ENCODE data around the gene WDR20. TPM values are rescaled to one million over a fixed set of nuclear protein-coding genes. Genes with fewer than 3 reads are reported as not detected.

Gene WDR20
- total and polyA plus RNA-seq, 2 donors (not counting 3 experiments of a cell fraction or from before 2014, with no cell fraction given) = 12.2 to 22.4 TPM

DNA sequence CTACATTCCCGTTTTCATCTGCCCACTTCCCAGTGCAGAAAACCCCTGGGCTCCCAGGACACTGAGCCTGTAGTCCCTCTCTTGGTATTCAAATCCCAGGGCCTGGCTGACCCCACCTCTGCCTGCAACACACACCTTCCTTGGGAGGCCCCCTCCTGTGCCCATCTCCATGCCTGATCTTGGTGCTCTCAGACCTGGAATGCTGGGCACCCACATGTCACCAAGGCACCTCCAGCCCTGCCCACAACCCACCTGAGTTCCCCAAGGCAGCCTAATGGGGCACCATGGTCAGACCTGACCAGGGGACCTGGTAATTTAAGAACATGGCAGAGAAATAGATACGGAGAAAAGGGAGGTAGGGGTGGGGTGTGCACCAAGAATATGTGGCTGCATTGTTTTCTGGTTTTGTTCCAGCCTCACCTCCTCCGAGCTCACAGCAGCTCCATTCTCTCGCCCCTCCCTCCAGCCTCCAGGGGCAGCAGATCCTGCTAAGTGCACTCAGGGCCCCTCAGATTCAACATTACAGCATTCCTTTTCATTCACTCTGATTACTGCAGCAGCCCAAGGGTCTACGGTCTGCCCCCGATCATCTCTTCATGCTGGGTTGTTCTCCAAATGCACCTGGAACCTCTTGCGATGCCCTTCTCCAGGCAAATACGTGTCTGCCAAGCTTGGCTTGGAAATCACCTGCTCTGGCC, 43.7 kb upstream of the WDR20 start:
- no peaks in the 10 kb centered on the region for H3K36me3 ChIP-seq (ENCODE audit: control insufficient read depth in 2 of 2, extremely low read depth in 1 of 2, insufficient read depth in 2 of 2, low read length in 2 of 2)
- FAIRE-seq (no peak), DNase-seq (ENCODE audit: low read depth, low spot score) (no peak)
- ChIA-PET POLR2A (interaction anchor here (1.5 kb wide), 1 partner anchor 33 kb away, joined by 3 read pairs; no protein-coding TSS in a partner anchor), CTCF (interaction anchor here (0.5 to 5.0 kb wide), 24 partner anchors 8 to 388 kb away, joined by 3 to 87 read pairs (median 4); no protein-coding TSS in a partner anchor)
- H3K4me2 ChIP-seq (ENCODE audit: insufficient read depth, low read length) = no peak overlapping the region
- no TSS peak for BruUV-seq (replicated peaks)
- H3K9me3 ChIP-seq (replicated peaks; ENCODE audit: control insufficient read depth, insufficient read depth, low read length) = no peaks in the 10 kb centered on the region
- TF ChIP-seq EZH2 (IDR thresholded peaks at IDR 0.05; ENCODE audit: borderline replicate concordance, low read depth, low read length, severe bottlenecking) = no peak
- TF ChIP-seq, protein P1, sequence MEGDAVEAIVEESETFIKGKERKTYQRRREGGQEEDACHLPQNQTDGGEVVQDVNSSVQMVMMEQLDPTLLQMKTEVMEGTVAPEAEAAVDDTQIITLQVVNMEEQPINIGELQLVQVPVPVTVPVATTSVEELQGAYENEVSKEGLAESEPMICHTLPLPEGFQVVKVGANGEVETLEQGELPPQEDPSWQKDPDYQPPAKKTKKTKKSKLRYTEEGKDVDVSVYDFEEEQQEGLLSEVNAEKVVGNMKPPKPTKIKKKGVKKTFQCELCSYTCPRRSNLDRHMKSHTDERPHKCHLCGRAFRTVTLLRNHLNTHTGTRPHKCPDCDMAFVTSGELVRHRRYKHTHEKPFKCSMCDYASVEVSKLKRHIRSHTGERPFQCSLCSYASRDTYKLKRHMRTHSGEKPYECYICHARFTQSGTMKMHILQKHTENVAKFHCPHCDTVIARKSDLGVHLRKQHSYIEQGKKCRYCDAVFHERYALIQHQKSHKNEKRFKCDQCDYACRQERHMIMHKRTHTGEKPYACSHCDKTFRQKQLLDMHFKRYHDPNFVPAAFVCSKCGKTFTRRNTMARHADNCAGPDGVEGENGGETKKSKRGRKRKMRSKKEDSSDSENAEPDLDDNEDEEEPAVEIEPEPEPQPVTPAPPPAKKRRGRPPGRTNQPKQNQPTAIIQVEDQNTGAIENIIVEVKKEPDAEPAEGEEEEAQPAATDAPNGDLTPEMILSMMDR (IDR thresholded peaks at IDR 0.05; ENCODE audit: extremely low read depth in 1 of 2, insufficient read depth in 1 of 2, low read depth in 1 of 2, low read length in 2 of 2) = no peak
- no peak for TF ChIP-seq POLR2A (IDR thresholded peaks at IDR 0.05; ENCODE audit: low read depth, low read length)
- no peak for TF ChIP-seq MYC (IDR thresholded peaks at IDR 0.05; ENCODE audit: low read depth, low read length)
- TF ChIP-seq GATA2 (IDR thresholded peaks at IDR 0.05; ENCODE audit: insufficient read depth, insufficient read length, low read depth, low read length) = no peak
- TF ChIP-seq JUN (IDR thresholded peaks at IDR 0.05; ENCODE audit: borderline replicate concordance, insufficient read depth, insufficient read length, low read depth) = no peak
- TF ChIP-seq, protein P2, sequence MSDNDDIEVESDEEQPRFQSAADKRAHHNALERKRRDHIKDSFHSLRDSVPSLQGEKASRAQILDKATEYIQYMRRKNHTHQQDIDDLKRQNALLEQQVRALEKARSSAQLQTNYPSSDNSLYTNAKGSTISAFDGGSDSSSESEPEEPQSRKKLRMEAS (IDR thresholded peaks at IDR 0.05; ENCODE audit: insufficient read depth, insufficient read length) = no peak
- TF ChIP-seq FOS (IDR thresholded peaks at IDR 0.05; ENCODE audit: borderline replicate concordance, insufficient read depth, low read length) = no peak
- TF ChIP-seq POLR2AphosphoS5 (IDR thresholded peaks at IDR 0.05; ENCODE audit: insufficient read depth, low read depth, low read length) = no peak
- dilution Hi-C loops (cut with MboI; ENCODE audit: extremely low pct_ligation_motif_present, low sequenced_read_pairs) (no loop called here), intact Hi-C loops (cut with micrococcal nuclease) (loop anchor here (1.0 to 10.0 kb wide), 6 partner anchors 9 to 391 kb away; partner anchors contain the start of gene HSP90AA1)
- no peak overlapping the region for H3K4me3 ChIP-seq (replicated peaks in 1 of 3; ENCODE audit: insufficient read depth in 1 of 3, low read depth in 1 of 3, low read length in 3 of 3)
- no peaks in the 10 kb centered on the region for H3K27me3 ChIP-seq (ENCODE audit: control insufficient read depth in 2 of 2, insufficient read depth in 2 of 2, low read length in 2 of 2)
- H4K20me1 ChIP-seq (replicated peaks; ENCODE audit: control insufficient read depth, extremely low read depth, insufficient read depth, low read length) = no peaks in the 10 kb centered on the region
- H3K27ac ChIP-seq (ENCODE audit: insufficient read depth, low read depth, low read length) = no peak overlapping the region
- H3K9me1 ChIP-seq (replicated peaks; ENCODE audit: control insufficient read depth, extremely low read depth, insufficient read depth, low read length) = no peaks in the 10 kb centered on the region
- no peak overlapping the region for H3K9ac ChIP-seq (replicated peaks; ENCODE audit: extremely low read depth, insufficient read depth, low read length)
- peak overlapping the region; percentile 23 for H2AFZ ChIP-seq (ENCODE audit: low read depth, low read length)
- H3K4me1 ChIP-seq (ENCODE audit: control insufficient read depth, extremely low read depth, insufficient read depth, low read length) = no peaks in the 10 kb centered on the region
- H3K79me2 ChIP-seq (ENCODE audit: control insufficient read depth, insufficient read depth, low read length) = no peaks in the 10 kb centered on the region
